ENCODE measurements around the gene GH2. TPM values are rescaled to one million over a fixed set of nuclear protein-coding genes. Genes with fewer than 3 reads are reported as not detected.
"Not testable (repeated sequence)": the region's sequence is repeated elsewhere in the genome, so short reads cannot be mapped to it uniquely, and the experiment has no call there.

GH2 gene
- total and polyA plus RNA-seq, 7 experiments from 2014 or later, result not detected

DNA sequence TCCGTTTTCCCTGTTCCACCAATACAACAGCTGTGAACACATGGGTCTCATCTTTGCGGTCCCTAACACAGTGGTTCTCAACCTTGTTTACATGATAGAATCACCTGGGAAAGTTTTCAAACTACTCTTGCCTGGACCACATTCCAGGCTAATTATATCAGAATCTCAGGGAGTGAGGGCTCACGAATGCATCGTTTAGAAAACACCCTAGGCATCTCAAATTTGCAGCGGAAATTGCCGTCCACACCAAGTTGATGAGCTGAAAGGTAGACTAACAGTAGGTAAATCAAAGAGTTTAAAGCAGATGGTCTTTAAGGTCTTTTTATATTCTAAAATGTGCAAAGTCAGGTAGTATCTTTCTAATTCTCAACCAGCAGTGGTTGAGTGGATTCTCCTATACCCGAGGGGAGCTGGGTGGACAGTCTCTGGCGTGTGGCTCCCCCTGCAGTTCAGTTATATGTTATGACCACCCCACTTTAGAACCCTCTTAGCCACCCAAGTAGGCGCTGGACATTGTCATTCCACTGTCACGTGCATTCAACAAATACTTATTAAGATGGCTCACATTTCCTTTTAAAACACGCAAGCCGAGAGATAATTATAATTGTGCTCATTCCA is 25.5 kb upstream of the GH2 start:
- CTCF ChIA-PET, result interaction anchor here (0.6 to 0.7 kb wide), 2 partner anchors 12 to 414 kb away, joined by 3 read pairs; no protein-coding TSS in a partner anchor
- ATAC-seq; H3K4me3 Mint-ChIP-seq; H3K9me3 Mint-ChIP-seq; intact Hi-C loops (cut with micrococcal nuclease); H3K36me3 Mint-ChIP-seq; H3K27ac ChIP-seq (ENCODE audit: low read depth, low read length); DNase-seq; POLR2A ChIA-PET; H3K4me1 ChIP-seq (ENCODE audit: control insufficient read depth in 2 of 2, insufficient read depth in 2 of 2, low read length in 2 of 2); H3K4me1 Mint-ChIP-seq; H3K27me3 ChIP-seq (ENCODE audit: control insufficient read depth in 2 of 2, insufficient read depth in 2 of 2, low read length in 2 of 2); H3K9me3 ChIP-seq (ENCODE audit: control insufficient read depth in 2 of 3, low read length in 3 of 3); H3K36me3 ChIP-seq (ENCODE audit: control insufficient read depth in 2 of 3, insufficient read depth in 3 of 3, low read length in 3 of 3); H3K27ac Mint-ChIP-seq; H3K4me3 ChIP-seq (ENCODE audit: low read length): not testable (repeated sequence)
- H3K27me3 Mint-ChIP-seq, result peaks cover 0 to 40% (median 0%) of the 10 kb centered on the region in 5 donors

DNA sequence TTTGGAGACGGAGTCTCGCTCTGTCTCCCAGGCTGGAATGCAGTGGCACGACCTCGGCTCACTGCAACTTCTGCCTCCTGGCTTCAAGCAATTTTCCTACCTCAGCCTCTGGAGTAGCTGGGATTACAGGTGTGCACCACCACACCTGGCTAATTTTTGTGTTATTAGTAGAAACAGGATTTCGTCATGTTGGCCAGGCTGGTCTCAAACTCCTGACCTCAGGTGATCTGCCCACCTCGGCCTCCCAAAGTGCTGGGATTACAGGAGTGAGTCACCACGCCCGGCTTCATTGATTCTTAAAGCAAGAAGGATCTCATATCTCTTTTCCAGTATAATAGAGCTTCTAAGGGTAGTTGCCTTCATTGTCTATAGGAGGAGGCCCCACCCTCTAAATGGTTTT is 23.1 kb upstream of the GH2 start:
- peaks cover 0 to 47% (median 0%) of the 10 kb centered on the region in 5 donors for H3K27me3 Mint-ChIP-seq
- H3K4me1 ChIP-seq (ENCODE audit: control insufficient read depth in 2 of 2, insufficient read depth in 2 of 2, low read length in 2 of 2); H3K36me3 Mint-ChIP-seq; DNase-seq; H3K27ac ChIP-seq (ENCODE audit: low read depth, low read length); ATAC-seq; POLR2A ChIA-PET; H3K9me3 Mint-ChIP-seq; H3K27me3 ChIP-seq (ENCODE audit: control insufficient read depth in 2 of 2, insufficient read depth in 2 of 2, low read length in 2 of 2); H3K27ac Mint-ChIP-seq; H3K4me3 Mint-ChIP-seq; H3K36me3 ChIP-seq (ENCODE audit: control insufficient read depth in 2 of 3, insufficient read depth in 3 of 3, low read length in 3 of 3); intact Hi-C loops (cut with micrococcal nuclease); H3K9me3 ChIP-seq (ENCODE audit: control insufficient read depth in 2 of 3, low read length in 3 of 3); H3K4me1 Mint-ChIP-seq; H3K4me3 ChIP-seq (ENCODE audit: low read length): not testable (repeated sequence)
- CTCF ChIA-PET, result interaction anchor here (0.7 to 1.3 kb wide), 6 partner anchors 13 to 272 kb away, joined by 3 to 5 read pairs (median 3); no protein-coding TSS in a partner anchor

DNA sequence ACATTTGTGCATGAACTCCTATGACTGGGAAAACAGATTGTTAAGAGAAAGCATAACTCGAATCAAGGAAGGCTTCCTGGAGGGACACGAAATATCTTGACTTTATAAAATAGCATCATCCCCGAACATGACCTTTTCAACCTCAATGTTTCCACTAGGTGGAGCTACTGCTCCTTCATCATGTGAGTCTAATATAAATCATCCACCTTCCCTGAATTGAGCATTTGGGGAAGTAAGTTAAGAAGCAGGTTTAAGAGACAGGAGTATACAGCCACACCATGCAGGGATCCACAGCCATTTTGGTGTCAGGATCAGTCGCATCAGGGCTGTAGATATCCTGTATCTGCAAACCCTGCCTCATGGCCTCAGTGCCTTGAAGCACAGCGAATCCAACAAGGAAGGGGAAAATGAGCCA is 22.1 kb upstream of the GH2 start:
- H3K9me3 ChIP-seq (ENCODE audit: control insufficient read depth in 2 of 3, low read length in 3 of 3); intact Hi-C loops (cut with micrococcal nuclease); H3K4me1 ChIP-seq (ENCODE audit: control insufficient read depth in 2 of 2, insufficient read depth in 2 of 2, low read length in 2 of 2); H3K27ac Mint-ChIP-seq; H3K9me3 Mint-ChIP-seq; H3K36me3 Mint-ChIP-seq; H3K4me3 Mint-ChIP-seq; H3K36me3 ChIP-seq (ENCODE audit: control insufficient read depth in 2 of 3, insufficient read depth in 3 of 3, low read length in 3 of 3); H3K4me3 ChIP-seq (ENCODE audit: low read length); H3K27me3 ChIP-seq (ENCODE audit: control insufficient read depth in 2 of 2, insufficient read depth in 2 of 2, low read length in 2 of 2); POLR2A ChIA-PET; H3K27ac ChIP-seq (ENCODE audit: low read depth, low read length): not testable (repeated sequence)
- Mint-ChIP-seq H3K27me3 (peaks cover 0 to 42% (median 0%) of the 10 kb centered on the region in 5 donors), H3K4me1 (peaks cover 0 to 12% (median 3%) of the 10 kb centered on the region in 7 donors)
- CTCF ChIA-PET, result interaction anchor here (0.8 kb wide), 1 partner anchor 378 kb away, joined by 3 read pairs; no protein-coding TSS in a partner anchor
- ATAC-seq (peak; percentile 87), DNase-seq (peak in 6 of 9 donors; percentile 27 to 57 (median 46))

DNA sequence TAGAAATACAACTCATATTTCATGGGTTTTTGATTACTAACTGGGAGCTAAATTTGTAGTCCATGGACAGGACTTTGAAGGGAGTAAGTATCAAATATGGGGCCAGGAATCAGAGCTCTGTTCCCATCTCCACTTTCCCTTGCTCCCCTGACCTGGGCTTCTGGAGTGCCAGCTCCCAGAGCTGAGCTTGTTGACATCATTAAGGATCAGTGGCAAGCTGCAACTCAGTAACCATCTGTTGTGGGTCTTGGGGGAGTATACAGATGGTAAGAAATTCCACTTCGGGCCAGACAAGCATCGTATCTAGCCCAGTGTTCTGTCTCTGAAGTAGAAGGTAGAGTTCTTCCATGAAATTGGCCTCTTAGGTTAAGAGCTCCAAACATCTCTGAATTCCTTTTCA is 20.2 kb upstream of the GH2 start:
- H3K9me3 Mint-ChIP-seq; intact Hi-C loops (cut with micrococcal nuclease); H3K27me3 ChIP-seq (ENCODE audit: control insufficient read depth in 2 of 2, insufficient read depth in 2 of 2, low read length in 2 of 2); H3K27ac Mint-ChIP-seq; DNase-seq; H3K9me3 ChIP-seq (ENCODE audit: control insufficient read depth in 2 of 3, low read length in 3 of 3); ATAC-seq; POLR2A ChIA-PET; H3K4me3 ChIP-seq (ENCODE audit: low read length); H3K27ac ChIP-seq (ENCODE audit: low read depth, low read length); H3K4me3 Mint-ChIP-seq; H3K36me3 ChIP-seq (ENCODE audit: control insufficient read depth in 2 of 3, insufficient read depth in 3 of 3, low read length in 3 of 3); H3K36me3 Mint-ChIP-seq; H3K4me1 ChIP-seq (ENCODE audit: control insufficient read depth in 2 of 2, insufficient read depth in 2 of 2, low read length in 2 of 2): not testable (repeated sequence)
- peaks cover 0 to 12% (median 3%) of the 10 kb centered on the region in 7 donors for H3K4me1 Mint-ChIP-seq
- peaks cover 0 to 31% (median 0%) of the 10 kb centered on the region in 5 donors for H3K27me3 Mint-ChIP-seq
- CTCF ChIA-PET, result interaction anchor here (0.6 to 1.7 kb wide), 7 partner anchors 10 to 732 kb away, joined by 3 to 5 read pairs (median 4); partner anchors contain the start of gene ICAM2

DNA sequence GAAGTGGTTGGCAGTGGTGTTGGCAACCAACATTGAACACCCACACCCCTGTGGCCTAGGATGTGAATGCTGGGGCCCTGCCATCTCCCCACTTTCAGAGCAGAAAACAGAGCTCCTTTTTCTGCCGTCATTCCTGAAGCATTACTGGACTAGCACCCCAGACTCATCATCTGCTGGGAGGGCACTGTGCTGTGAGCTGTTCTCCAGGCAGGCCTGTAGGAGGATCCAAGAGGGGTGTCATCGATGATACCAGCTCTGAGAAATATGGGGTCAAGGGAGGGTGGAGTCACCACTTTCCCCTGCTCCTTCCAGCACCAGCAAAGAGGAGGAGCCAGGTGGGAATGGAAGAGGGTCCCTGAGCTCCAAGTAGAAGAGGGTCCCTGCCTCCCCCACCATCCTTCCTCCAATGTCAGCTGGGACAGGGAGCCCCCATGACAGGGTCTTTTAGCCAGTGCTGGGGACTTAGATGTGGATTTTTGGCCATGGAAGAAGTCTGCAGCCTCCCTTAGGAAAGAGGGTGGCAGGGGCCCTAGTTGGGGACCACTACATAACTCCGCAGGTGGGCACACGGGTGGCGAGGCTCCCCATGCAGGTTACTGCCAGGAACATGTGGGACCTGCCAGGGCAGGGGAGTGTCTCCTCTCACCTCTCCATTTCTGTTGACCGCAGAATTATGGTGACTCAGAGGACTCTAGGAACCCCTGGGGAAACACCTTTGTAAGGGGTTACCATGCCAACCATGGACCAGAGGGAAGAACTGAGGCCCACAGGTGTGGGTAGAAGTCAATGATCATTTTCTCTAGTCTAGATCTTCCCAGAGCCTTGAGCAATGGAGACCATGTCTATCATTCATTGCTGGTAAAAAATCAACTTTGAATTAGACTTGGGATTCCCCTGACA is 17.4 kb upstream of the GH2 start:
- H3K4me1 Mint-ChIP-seq, result peaks cover 0 to 12% (median 3%) of the 10 kb centered on the region in 7 donors
- ATAC-seq; H3K27ac ChIP-seq (ENCODE audit: low read depth, low read length); H3K27ac Mint-ChIP-seq; POLR2A ChIA-PET; H3K4me1 ChIP-seq (ENCODE audit: control insufficient read depth in 2 of 2, insufficient read depth in 2 of 2, low read length in 2 of 2); H3K4me3 ChIP-seq (ENCODE audit: low read length); H3K27me3 ChIP-seq (ENCODE audit: control insufficient read depth in 2 of 2, insufficient read depth in 2 of 2, low read length in 2 of 2); CTCF ChIA-PET; H3K4me3 Mint-ChIP-seq; H3K36me3 Mint-ChIP-seq; H3K9me3 ChIP-seq (ENCODE audit: control insufficient read depth in 2 of 3, low read length in 3 of 3); intact Hi-C loops (cut with micrococcal nuclease); H3K36me3 ChIP-seq (ENCODE audit: control insufficient read depth in 2 of 3, insufficient read depth in 3 of 3, low read length in 3 of 3); H3K9me3 Mint-ChIP-seq: not testable (repeated sequence)
- peaks cover 0 to 27% (median 0%) of the 10 kb centered on the region in 5 donors for H3K27me3 Mint-ChIP-seq
- DNase-seq, result peak in 1 of 9 donors; percentile 37

DNA sequence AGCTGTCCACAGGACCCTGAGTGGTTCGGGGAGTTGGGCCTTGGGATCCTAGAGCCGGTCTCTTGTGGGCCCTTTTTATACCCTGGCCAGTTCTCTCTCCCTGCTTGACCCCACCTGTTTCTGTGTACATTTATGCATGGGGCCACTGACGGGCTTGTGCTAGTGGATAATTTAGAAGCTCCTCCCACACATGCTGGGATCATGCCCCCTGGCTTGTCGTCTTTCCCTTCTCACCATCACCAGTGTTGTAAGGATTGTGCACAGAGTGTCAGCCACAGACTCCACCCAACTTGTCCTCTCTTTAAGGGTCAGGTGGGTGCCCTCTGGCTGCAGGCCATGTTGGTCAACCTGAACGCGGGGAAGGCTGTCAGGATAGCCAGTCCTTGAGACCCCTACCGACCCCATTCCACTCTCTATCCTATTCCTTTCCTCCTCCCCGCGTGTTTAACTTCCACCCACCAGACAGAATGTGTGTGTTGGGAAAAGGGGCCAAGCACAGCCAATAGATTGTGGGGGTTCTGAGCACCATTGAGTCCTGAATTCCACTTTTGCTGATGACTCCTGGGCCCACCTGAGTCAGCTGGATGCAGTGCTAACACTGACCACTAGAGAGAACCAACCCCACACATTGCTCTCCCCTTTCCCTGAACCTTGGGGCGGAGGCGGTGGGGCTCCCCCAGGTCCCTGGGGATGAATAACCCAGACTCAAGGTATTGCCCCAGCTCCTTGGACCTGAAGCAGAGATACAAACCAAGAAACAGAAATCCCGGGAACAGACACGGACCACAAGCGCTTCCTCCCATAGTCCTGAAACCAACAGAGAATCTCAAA is 15.0 kb upstream of the GH2 start, which contains the start of gene CSH1:
TSS of gene CSH1 (minus strand) at position 51 of the 831 bp plus-strand sequence. CDS start 63 bp downstream, outside the sequence.
- POLR2A ChIA-PET; H3K9me3 ChIP-seq (ENCODE audit: control insufficient read depth in 2 of 3, low read length in 3 of 3); ATAC-seq; H3K4me3 Mint-ChIP-seq; DNase-seq; H3K4me1 ChIP-seq (ENCODE audit: control insufficient read depth in 2 of 2, insufficient read depth in 2 of 2, low read length in 2 of 2); H3K36me3 ChIP-seq (ENCODE audit: control insufficient read depth in 2 of 3, insufficient read depth in 3 of 3, low read length in 3 of 3); H3K27ac ChIP-seq (ENCODE audit: low read depth, low read length); intact Hi-C loops (cut with micrococcal nuclease); H3K9me3 Mint-ChIP-seq; H3K27me3 ChIP-seq (ENCODE audit: control insufficient read depth in 2 of 2, insufficient read depth in 2 of 2, low read length in 2 of 2); H3K4me1 Mint-ChIP-seq; H3K4me3 ChIP-seq (ENCODE audit: low read length); H3K36me3 Mint-ChIP-seq; CTCF ChIA-PET: not testable (repeated sequence)
- Mint-ChIP-seq H3K27me3 (peaks cover 0 to 32% (median 0%) of the 10 kb centered on the region in 5 donors), H3K27ac (peak within 1 kb of the TSS in 1 of 9 donors; percentile 51)

All from naive thymus-derived CD4-positive, alpha-beta T cell (primary cell).